Gastroesophageal sphincter (tissue), 4 donors: ENCODE results near the gene COTL1. TPM values are rescaled to one million over a fixed set of nuclear protein-coding genes. Genes with fewer than 3 reads are reported as not detected.

Experiments
- ATAC-seq: fragments of 150-250 bp; one replicate; pipeline ENCODE4 v1.9.1; 2016; ENCODE audit warnings: mild to moderate bottlenecking, moderate library complexity
- H3K27ac ChIP-seq, 4 donors: fragments of 200-600 bp; sonication (generic) in 3 of 4; 1 replicate in 3 of 4; 2 replicates in 1 of 4; pipeline ENCODE4 v1.5.1; 2016 to 2019
- H3K27me3 ChIP-seq: fragments of 200-600 bp; sonication (generic); one replicate; pipeline ENCODE4 v1.5.1; 2019
- H3K36me3 ChIP-seq, 2 donors: fragments of 200-600 bp; sonication (generic); one replicate each; pipeline ENCODE4 v1.5.1; 2019; ENCODE audit warnings: control low read depth in 1 of 2
- H3K4me1 ChIP-seq, 3 donors: fragments of 200-600 bp; sonication (generic); 1 replicate in 2 of 3; 2 replicates in 1 of 3; pipeline ENCODE4 v1.5.1; 2016 to 2019; ENCODE audit warnings: control low read depth in 2 of 3
- H3K4me3 ChIP-seq, 2 donors: fragments of 200-600 bp; sonication (generic); one replicate each; pipeline ENCODE4 v1.5.1; 2019; ENCODE audit warnings: mild to moderate bottlenecking in 1 of 2, moderate library complexity in 1 of 2
- H3K9me3 ChIP-seq, 3 donors: fragments of 200-600 bp; sonication (generic); one replicate each; pipeline ENCODE4 v1.5.1; 2017 to 2019; ENCODE audit warnings: control low read depth in 2 of 3
- EP300 ChIP-seq: sonication (generic); formaldehyde crosslinking; IDR thresholded peaks from one replicate; pipeline ENCODE4 v1.6.1; 2017; ENCODE audit warnings: antibody characterized with exemption, mild to moderate bottlenecking
- POLR2A ChIP-seq, 2 donors: fragments of 450-650 bp; IDR thresholded peaks; one replicate each; pipeline ENCODE4 v1.6.1; 2017; ENCODE audit warnings: antibody characterized with exemption in 2 of 2, mild to moderate bottlenecking in 2 of 2, moderate library complexity in 1 of 2
- POLR2AphosphoS5 ChIP-seq: sonication (generic); formaldehyde crosslinking; IDR thresholded peaks from one replicate; pipeline ENCODE4 v1.6.1; 2017; ENCODE audit warnings: antibody characterized with exemption
- WGBS, 2 donors: methylation state at CpG; one replicate each; pipeline ENCODE4 v1.1.5; 2018; ENCODE audit warnings: low coverage in 1 of 2; 5-methylcytosine and 5-hydroxymethylcytosine counted together
- total RNA-seq, 4 donors: library from RNA; depleted of rRNA; stranded (reverse); fragments of >200 nt; gene quantifications; one replicate each; pipeline ENCODE4 v1.1.0, GENCODE V29; 2016
- TF ChIP-seq, protein P1 (sequence below), 4 experiments: fragments of 200-600 bp in 2 of 4; fragments of 450-650 bp in 2 of 4; sonication (generic) in 1 of 4; IDR thresholded peaks; one replicate each; pipeline ENCODE4 v1.5.1; 2017 to 2019; ENCODE audit warnings: antibody characterized with exemption in 4 of 4, mild to moderate bottlenecking in 2 of 4, moderate library complexity in 2 of 4

COTL1 gene
- total RNA-seq, 4 donors from 2014 or later, result 13.1 to 46.2 (median 37.3) TPM

DNA sequence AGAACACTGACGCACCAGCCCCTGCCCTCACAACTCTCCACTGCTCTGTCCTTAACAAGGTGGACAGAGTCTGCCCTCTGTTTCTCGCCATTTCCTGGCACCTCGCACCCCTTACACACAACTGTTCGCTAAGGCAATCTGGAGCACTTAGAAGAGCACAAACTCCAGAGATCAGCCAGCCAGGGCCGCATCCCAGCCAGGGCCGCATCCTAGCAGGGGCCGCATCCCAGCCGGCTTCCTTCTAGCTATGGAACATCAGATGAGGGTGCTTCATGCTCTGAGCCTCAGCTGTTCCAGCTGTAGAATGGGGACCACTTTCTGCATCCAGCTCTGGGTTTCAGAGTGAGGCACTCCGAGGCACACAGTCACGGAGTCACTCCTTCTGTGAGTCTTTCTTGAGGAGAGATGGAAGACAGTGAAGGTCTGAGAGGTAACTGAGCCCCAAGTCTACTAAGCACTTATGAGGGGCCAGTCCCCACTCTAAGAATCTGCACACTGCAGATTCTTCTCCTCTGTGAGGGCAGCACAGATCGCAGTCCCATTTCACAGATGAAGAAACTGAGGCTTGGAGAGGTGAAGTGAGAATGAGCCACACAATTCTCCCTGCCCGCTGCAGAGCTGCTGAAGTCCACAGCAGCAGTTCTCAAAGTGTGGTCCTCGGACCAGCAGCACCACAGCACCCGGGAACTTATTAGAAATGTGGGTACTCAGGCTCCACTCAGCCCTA is 20.9 kb downstream of the COTL1 start:
- WGBS, 2 donors, result 96% methylated on average over 5 of the region's 14 CpGs; no CpG with 5 or more reads in 1 of the 2 donors
- no peaks in the 10 kb centered on the region for H3K27me3 ChIP-seq
- peaks cover 0 to 51% (median 23%) of the 10 kb centered on the region in 3 donors for H3K4me1 ChIP-seq
- H3K36me3 ChIP-seq, result no peaks in the 10 kb centered on the region
- no peak overlapping the region for H3K4me3 ChIP-seq
- no peak overlapping the region for H3K27ac ChIP-seq
- H3K9me3 ChIP-seq, result no peaks in the 10 kb centered on the region
- no peak for ATAC-seq
- no peak for TF ChIP-seq EP300
- TF ChIP-seq, protein P1, sequence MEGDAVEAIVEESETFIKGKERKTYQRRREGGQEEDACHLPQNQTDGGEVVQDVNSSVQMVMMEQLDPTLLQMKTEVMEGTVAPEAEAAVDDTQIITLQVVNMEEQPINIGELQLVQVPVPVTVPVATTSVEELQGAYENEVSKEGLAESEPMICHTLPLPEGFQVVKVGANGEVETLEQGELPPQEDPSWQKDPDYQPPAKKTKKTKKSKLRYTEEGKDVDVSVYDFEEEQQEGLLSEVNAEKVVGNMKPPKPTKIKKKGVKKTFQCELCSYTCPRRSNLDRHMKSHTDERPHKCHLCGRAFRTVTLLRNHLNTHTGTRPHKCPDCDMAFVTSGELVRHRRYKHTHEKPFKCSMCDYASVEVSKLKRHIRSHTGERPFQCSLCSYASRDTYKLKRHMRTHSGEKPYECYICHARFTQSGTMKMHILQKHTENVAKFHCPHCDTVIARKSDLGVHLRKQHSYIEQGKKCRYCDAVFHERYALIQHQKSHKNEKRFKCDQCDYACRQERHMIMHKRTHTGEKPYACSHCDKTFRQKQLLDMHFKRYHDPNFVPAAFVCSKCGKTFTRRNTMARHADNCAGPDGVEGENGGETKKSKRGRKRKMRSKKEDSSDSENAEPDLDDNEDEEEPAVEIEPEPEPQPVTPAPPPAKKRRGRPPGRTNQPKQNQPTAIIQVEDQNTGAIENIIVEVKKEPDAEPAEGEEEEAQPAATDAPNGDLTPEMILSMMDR (IDR thresholded peaks at IDR 0.05), result no peak
- TF ChIP-seq POLR2A (IDR thresholded peaks at IDR 0.05), result no peak
- TF ChIP-seq POLR2AphosphoS5, result no peak

DNA sequence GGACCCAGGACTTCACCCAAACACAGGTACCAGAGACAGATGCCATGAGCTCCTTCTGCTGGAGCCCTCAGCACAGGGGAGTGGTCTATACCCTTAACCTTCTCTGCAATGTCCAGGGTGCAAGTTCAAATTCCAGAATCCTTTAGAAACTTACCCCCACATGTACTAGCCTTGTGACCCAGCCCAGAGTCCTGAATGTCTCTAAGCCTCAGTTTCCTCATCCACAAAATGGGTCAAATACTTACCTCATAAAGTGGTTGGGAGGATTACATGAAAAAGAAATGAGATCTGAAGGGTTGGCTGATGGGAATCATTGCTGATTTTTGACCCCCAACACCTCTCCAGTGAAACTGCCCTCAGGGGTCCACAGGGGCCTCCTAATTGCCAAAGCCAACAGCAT is 21.7 kb downstream of the COTL1 start:
- TF ChIP-seq, protein P1 (IDR thresholded peaks at IDR 0.05), result no peak
- TF ChIP-seq EP300, result no peak
- TF ChIP-seq POLR2AphosphoS5, result no peak
- TF ChIP-seq POLR2A (IDR thresholded peaks at IDR 0.05), result no peak
- no peaks in the 10 kb centered on the region for H3K27me3 ChIP-seq
- no peak overlapping the region for H3K27ac ChIP-seq
- no peaks in the 10 kb centered on the region for H3K36me3 ChIP-seq
- H3K9me3 ChIP-seq, result no peaks in the 10 kb centered on the region
- H3K4me1 ChIP-seq, result peaks cover 0 to 44% (median 21%) of the 10 kb centered on the region in 3 donors
- H3K4me3 ChIP-seq, result no peak overlapping the region
- no peak for ATAC-seq

DNA sequence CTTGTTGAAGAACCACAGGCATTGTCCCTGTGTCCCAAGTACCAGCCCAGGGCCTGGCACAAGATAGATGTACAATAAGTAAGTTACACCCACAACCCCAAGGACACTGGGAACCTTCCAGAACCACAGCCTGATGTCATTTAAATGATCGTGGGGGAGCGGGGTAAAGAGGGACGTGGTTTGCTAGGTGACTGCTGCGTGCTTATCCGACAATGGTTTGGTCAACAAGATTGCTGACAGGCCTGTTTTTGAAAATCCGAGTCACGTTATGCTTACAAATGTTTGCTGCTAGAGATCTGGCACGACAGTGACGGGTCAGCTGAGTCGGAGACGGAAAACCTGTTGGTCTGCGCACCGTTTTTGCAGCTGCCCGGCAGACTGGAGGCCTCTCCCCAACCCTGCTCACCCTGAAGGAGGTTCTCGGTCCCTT is 22.8 kb downstream of the COTL1 start:
- Histone ChIP-seq H3K4me1 (peaks cover 0 to 33% (median 11%) of the 10 kb centered on the region in 3 donors), H3K27ac (no peak overlapping the region), H3K4me3 (no peak overlapping the region), H3K36me3 (no peaks in the 10 kb centered on the region), H3K9me3 (no peaks in the 10 kb centered on the region), H3K27me3 (no peaks in the 10 kb centered on the region)
- WGBS, 2 donors, result 93% methylated on average over 7 of the region's 15 CpGs; no CpG with 5 or more reads in 1 of the 2 donors
- TF ChIP-seq POLR2AphosphoS5 (no peak), EP300 (no peak), POLR2A (IDR thresholded peaks at IDR 0.05) (no peak)
- TF ChIP-seq, protein P1 (IDR thresholded peaks at IDR 0.05), result no peak
- ATAC-seq, result no peak

DNA sequence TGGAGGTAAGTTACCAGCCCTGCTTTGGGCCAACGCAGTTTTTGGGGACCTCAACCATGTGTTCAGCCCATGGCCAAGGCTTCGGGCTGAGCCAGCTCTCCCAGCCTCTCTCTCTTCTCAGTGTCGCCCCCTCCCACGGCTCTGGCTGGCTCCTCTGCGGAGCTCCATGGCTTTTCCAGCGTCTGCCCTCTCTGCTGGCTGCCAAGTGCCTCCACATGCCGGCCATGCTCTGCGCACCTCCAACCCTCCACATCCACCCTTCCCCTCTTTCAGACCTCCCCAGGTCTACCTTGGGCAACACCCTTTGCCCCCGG is 23.2 kb downstream of the COTL1 start:
- no peaks in the 10 kb centered on the region for H3K27me3 ChIP-seq
- 80 to 87% methylated on average over 2 to 5 of the region's 9 CpGs for WGBS, 2 donors

More for the DNA sequence above, 23.2 kb downstream of the COTL1 start:
- Histone ChIP-seq H3K4me1 (peaks cover 0 to 29% (median 8%) of the 10 kb centered on the region in 3 donors), H3K27ac (no peak overlapping the region), H3K9me3 (no peaks in the 10 kb centered on the region), H3K36me3 (peaks cover 0 to under 1% of the 10 kb centered on the region in 2 donors), H3K4me3 (no peak overlapping the region)
- TF ChIP-seq POLR2AphosphoS5, result no peak
- no peak for TF ChIP-seq POLR2A (IDR thresholded peaks at IDR 0.05)
- TF ChIP-seq EP300, result no peak
- TF ChIP-seq, protein P1 (IDR thresholded peaks at IDR 0.05), result no peak
- no peak for ATAC-seq
